Suprapubic skin (tissue), 4 donors: ENCODE measurements around the gene OPA3. TPM values are rescaled to one million over a fixed set of nuclear protein-coding genes. Genes with fewer than 3 reads are reported as not detected.

ENCODE experiments used
- DNase-seq, 2 donors: peaks; one replicate each; pipeline ENCODE4 v3.0.0-alpha.2; 2019; ENCODE audit warnings: low spot score in 2 of 2
- H3K27ac ChIP-seq: fragments of 200-600 bp; sonication (generic); one replicate; pipeline ENCODE4 v1.5.1; 2019
- H3K27me3 ChIP-seq: fragments of 200-600 bp; sonication (generic); one replicate; pipeline ENCODE4 v1.5.1; 2019
- H3K36me3 ChIP-seq: fragments of 200-600 bp; sonication (generic); one replicate; pipeline ENCODE4 v1.5.1; 2019
- H3K4me1 ChIP-seq: fragments of 200-600 bp; sonication (generic); one replicate; pipeline ENCODE4 v1.5.1; 2019
- H3K4me3 ChIP-seq: fragments of 200-600 bp; sonication (generic); one replicate; pipeline ENCODE4 v1.5.1; 2019; ENCODE audit warnings: mild to moderate bottlenecking
- H3K9me3 ChIP-seq: fragments of 200-600 bp; sonication (generic); one replicate; pipeline ENCODE4 v1.5.1; 2019
- EP300 ChIP-seq: sonication (generic); formaldehyde crosslinking; IDR thresholded peaks from one replicate; pipeline ENCODE4 v1.6.1; 2017; ENCODE audit warnings: antibody characterized with exemption
- POLR2A ChIP-seq, 2 donors: fragments of 450-650 bp; IDR thresholded peaks; one replicate each; pipeline ENCODE4 v1.6.1; 2017; ENCODE audit warnings: antibody characterized with exemption in 2 of 2, mild to moderate bottlenecking in 2 of 2, moderate library complexity in 2 of 2
- POLR2AphosphoS5 ChIP-seq, 3 donors: sonication (generic); formaldehyde crosslinking; IDR thresholded peaks; one replicate each; pipeline ENCODE4 v1.6.1; 2017; ENCODE audit warnings: antibody characterized with exemption in 3 of 3
- WGBS: methylation state at CpG from one replicate; pipeline ENCODE4 v1.1.5; 2018; 5-methylcytosine and 5-hydroxymethylcytosine counted together
- total RNA-seq, 4 donors: library from RNA; depleted of rRNA; stranded (reverse); fragments of >200 nt; gene quantifications; one replicate each; pipeline ENCODE4 v1.1.0, GENCODE V29; 2016
- TF ChIP-seq, protein P1 (sequence below), 2 donors: fragments of 200-600 bp in 1 of 2; fragments of 450-650 bp in 1 of 2; sonication (generic) in 1 of 2; IDR thresholded peaks; one replicate each; pipeline ENCODE4 v1.5.1; 2016 to 2019; ENCODE audit warnings: antibody characterized with exemption in 2 of 2, mild to moderate bottlenecking in 1 of 2, moderate library complexity in 1 of 2

The OPA3 gene
- total RNA-seq, 4 donors from 2014 or later = 13.8 to 25.6 (median 22.5) TPM

GRCh38 chr19:45597425-45598111, 13.0 kb upstream of the OPA3 start:
- TF ChIP-seq EP300 (no peak), POLR2AphosphoS5 (IDR thresholded peaks at IDR 0.05) (no peak), POLR2A (IDR thresholded peaks at IDR 0.05) (no peak)
- TF ChIP-seq, protein P1, sequence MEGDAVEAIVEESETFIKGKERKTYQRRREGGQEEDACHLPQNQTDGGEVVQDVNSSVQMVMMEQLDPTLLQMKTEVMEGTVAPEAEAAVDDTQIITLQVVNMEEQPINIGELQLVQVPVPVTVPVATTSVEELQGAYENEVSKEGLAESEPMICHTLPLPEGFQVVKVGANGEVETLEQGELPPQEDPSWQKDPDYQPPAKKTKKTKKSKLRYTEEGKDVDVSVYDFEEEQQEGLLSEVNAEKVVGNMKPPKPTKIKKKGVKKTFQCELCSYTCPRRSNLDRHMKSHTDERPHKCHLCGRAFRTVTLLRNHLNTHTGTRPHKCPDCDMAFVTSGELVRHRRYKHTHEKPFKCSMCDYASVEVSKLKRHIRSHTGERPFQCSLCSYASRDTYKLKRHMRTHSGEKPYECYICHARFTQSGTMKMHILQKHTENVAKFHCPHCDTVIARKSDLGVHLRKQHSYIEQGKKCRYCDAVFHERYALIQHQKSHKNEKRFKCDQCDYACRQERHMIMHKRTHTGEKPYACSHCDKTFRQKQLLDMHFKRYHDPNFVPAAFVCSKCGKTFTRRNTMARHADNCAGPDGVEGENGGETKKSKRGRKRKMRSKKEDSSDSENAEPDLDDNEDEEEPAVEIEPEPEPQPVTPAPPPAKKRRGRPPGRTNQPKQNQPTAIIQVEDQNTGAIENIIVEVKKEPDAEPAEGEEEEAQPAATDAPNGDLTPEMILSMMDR (IDR thresholded peaks at IDR 0.05) = no peak
- H3K27me3 ChIP-seq = peaks cover 75% of the 10 kb centered on the region
- peaks cover 45% of the 10 kb centered on the region for H3K4me1 ChIP-seq
- no peaks in the 10 kb centered on the region for H3K9me3 ChIP-seq
- WGBS = 21% methylated on average over 5 of the region's 5 CpGs
- H3K4me3 ChIP-seq = peak overlapping the region; percentile 30
- H3K27ac ChIP-seq = no peak overlapping the region
- H3K36me3 ChIP-seq = no peaks in the 10 kb centered on the region
- no peak for DNase-seq

- Histone ChIP-seq H3K9me3 (no peaks in the 10 kb centered on the region), H3K4me3 (no peak overlapping the region), H3K27ac (no peak overlapping the region), H3K27me3 (peaks cover 73% of the 10 kb centered on the region), H3K4me1 (peaks cover 34% of the 10 kb centered on the region), H3K36me3 (no peaks in the 10 kb centered on the region)
- no peak for DNase-seq
- TF ChIP-seq POLR2A (IDR thresholded peaks at IDR 0.05) = no peak
- TF ChIP-seq EP300 = no peak
- TF ChIP-seq, protein P1 (IDR thresholded peaks at IDR 0.05) = no peak
- TF ChIP-seq POLR2AphosphoS5 (IDR thresholded peaks at IDR 0.05) = no peak
- 53% methylated on average over 6 of the region's 6 CpGs for WGBS
These were observed 11.2 kb upstream of the OPA3 start for GRCh38 chr19:45595814-45596213.

DNA sequence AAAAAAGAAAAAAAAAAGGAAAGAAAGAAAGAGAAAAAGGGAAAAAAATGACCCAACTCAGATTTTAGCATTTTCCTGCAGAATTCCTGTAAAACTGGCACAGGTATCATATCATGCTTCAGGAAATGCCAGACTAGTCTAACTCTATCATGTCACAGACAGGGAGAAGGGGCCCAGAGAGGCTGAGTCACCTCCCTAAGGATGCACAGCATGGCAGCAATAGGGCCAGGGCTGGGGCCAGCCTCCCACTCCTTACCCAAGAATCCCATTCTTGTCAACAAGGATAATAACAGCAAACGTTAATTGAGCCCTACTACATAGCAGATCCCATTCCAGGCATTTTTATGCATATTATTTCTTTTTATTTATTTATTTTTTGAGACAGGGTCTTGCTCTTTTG, 8.9 kb upstream of the OPA3 start:
- peaks cover 19% of the 10 kb centered on the region for H3K4me1 ChIP-seq
- H3K36me3 ChIP-seq = no peaks in the 10 kb centered on the region
- H3K27me3 ChIP-seq = peaks cover 55% of the 10 kb centered on the region
- no peaks in the 10 kb centered on the region for H3K9me3 ChIP-seq
- no peak for DNase-seq
- H3K4me3 ChIP-seq = no peak overlapping the region
- no peak overlapping the region for H3K27ac ChIP-seq
- TF ChIP-seq EP300 = no peak
- no peak for TF ChIP-seq POLR2A (IDR thresholded peaks at IDR 0.05)
- TF ChIP-seq, protein P1 (IDR thresholded peaks at IDR 0.05) = no peak
- no peak for TF ChIP-seq POLR2AphosphoS5 (IDR thresholded peaks at IDR 0.05)
- 0% methylated on average over 1 of the region's 1 CpG for WGBS

- WGBS = 52% methylated on average over 4 of the region's 4 CpGs
- H3K36me3 ChIP-seq = no peaks in the 10 kb centered on the region
- no peak for TF ChIP-seq EP300
- TF ChIP-seq, protein P1 (IDR thresholded peaks at IDR 0.05) = no peak
- TF ChIP-seq POLR2AphosphoS5 (IDR thresholded peaks at IDR 0.05) = no peak
- TF ChIP-seq POLR2A (IDR thresholded peaks at IDR 0.05) = no peak
- no peak overlapping the region for H3K27ac ChIP-seq
- no peak for DNase-seq
- H3K4me1 ChIP-seq = peaks cover 7% of the 10 kb centered on the region
- no peak overlapping the region for H3K4me3 ChIP-seq
- peaks cover 43% of the 10 kb centered on the region for H3K27me3 ChIP-seq
- no peaks in the 10 kb centered on the region for H3K9me3 ChIP-seq
These were observed 7.8 kb upstream of the OPA3 start for GRCh38 chr19:45592366-45592765.

DNA sequence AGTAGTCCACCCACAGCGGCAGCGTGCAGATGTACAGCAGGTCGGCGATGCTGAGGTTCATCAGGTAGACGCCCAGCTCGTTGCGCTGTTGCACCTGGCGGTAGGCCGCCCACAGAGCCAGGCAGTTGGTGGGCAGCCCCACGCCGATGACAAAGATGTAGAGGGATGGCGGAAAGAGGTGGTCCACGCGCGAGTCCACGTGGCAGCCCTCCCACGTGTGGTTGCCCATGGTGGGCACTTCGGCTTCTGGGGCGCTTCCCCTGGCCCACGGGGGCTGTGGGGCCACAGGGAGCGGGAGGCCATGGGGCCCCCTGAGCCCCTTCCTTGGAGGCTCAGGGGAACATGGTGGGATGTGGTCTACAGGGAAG, 7.0 kb upstream of the OPA3 start:
- H3K27ac ChIP-seq = no peak overlapping the region
- H3K4me1 ChIP-seq = peaks cover 6% of the 10 kb centered on the region
- DNase-seq = no peak
- peaks cover 36% of the 10 kb centered on the region for H3K27me3 ChIP-seq
- TF ChIP-seq POLR2A (IDR thresholded peaks at IDR 0.05) = no peak
- no peak for TF ChIP-seq POLR2AphosphoS5 (IDR thresholded peaks at IDR 0.05)
- TF ChIP-seq, protein P1 (IDR thresholded peaks at IDR 0.05) = no peak
- TF ChIP-seq EP300 = no peak
- no peaks in the 10 kb centered on the region for H3K9me3 ChIP-seq
- 89% methylated on average over 21 of the region's 21 CpGs for WGBS
- H3K4me3 ChIP-seq = no peak overlapping the region
- H3K36me3 ChIP-seq = no peaks in the 10 kb centered on the region
